OCI-LY7 (cell line): ENCODE measurements around the gene CTDSPL. TPM values are rescaled to one million over a fixed set of nuclear protein-coding genes. Genes with fewer than 3 reads are reported as not detected.

Experiments
- BruUV-seq: library from RNA; stranded (reverse); fragments of 400-500 nt; replicated peaks from 2 replicates; lab custom pipeline; 2021; lab: Mats Ljungman, UMichigan
- CTCF ChIA-PET: fragments of 300-600 bp; sonication (Branson Sonifier 250); formaldehyde crosslinking; loops from one replicate; lab custom pipeline; 2022; ENCODE audit warnings: antibody characterized with exemption; ENCODE audit not compliant: unreplicated experiment; lab: Charles Lee
- POLR2A ChIA-PET: fragments of 300-600 bp; sonication (Branson Sonifier 250); formaldehyde crosslinking; loops from one replicate; lab custom pipeline; 2022; ENCODE audit warnings: antibody characterized with exemption; lab: Charles Lee
- DNase-seq: peaks from one replicate; pipeline ENCODE4 v3.0.0-alpha.2; 2015; ENCODE audit warnings: low spot score
- H2AFZ ChIP-seq: fragments of 200-600 bp; sonication (generic), shearing (Covaris generic); 2 replicates; pipeline ENCODE4 v1.6.1; 2014; ENCODE audit warnings: mild to moderate bottlenecking, antibody characterized with exemption, low read length, moderate library complexity
- H3K27ac ChIP-seq: fragments of 200-600 bp; sonication (generic); 2 replicates; pipeline ENCODE4 v1.5.1; 2014; ENCODE audit warnings: mixed run types, low read depth, mild to moderate bottlenecking, moderate library complexity, low read length, inconsistent platforms; ENCODE audit not compliant: poor library complexity, severe bottlenecking
- H3K36me3 ChIP-seq: fragments of 200-600 bp; sonication (generic); 2 replicates; pipeline ENCODE4 v1.6.1; 2014; ENCODE audit warnings: mild to moderate bottlenecking, antibody characterized with exemption, low read length, moderate library complexity, mixed read lengths; ENCODE audit not compliant: insufficient read depth
- H3K4me1 ChIP-seq: fragments of 200-600 bp; sonication (generic); 2 replicates; pipeline ENCODE4 v1.5.1; 2014; ENCODE audit warnings: mild to moderate bottlenecking, low read length; ENCODE audit not compliant: insufficient read depth, poor library complexity, severe bottlenecking
- H3K4me2 ChIP-seq: fragments of 200-600 bp; sonication (generic); 2 replicates; pipeline ENCODE4 v1.6.1; 2014; ENCODE audit warnings: mild to moderate bottlenecking, low read length
- H3K4me3 ChIP-seq: fragments of 200-600 bp; sonication (generic); 2 replicates; pipeline ENCODE4 v1.5.1; 2014; ENCODE audit warnings: mild to moderate bottlenecking, low read depth, low read length; ENCODE audit not compliant: poor library complexity, severe bottlenecking
- H3K79me2 ChIP-seq: fragments of 200-600 bp; sonication (generic); 2 replicates; pipeline ENCODE4 v1.6.1; 2016; ENCODE audit warnings: low read depth, mild to moderate bottlenecking, low read length, moderate library complexity, mixed read lengths; ENCODE audit not compliant: insufficient read depth
- H3K9me2 ChIP-seq: fragments of 200-600 bp; sonication (generic); 2 replicates; pipeline ENCODE4 v1.6.1; 2016; ENCODE audit warnings: mild to moderate bottlenecking, low read length, mixed read lengths; ENCODE audit not compliant: insufficient read depth
- H3K9me3 ChIP-seq: fragments of 200-600 bp; sonication (generic); 2 replicates; pipeline ENCODE4 v1.6.1; 2014; ENCODE audit warnings: mild to moderate bottlenecking, mixed run types, low read length, mixed read lengths
- H4K20me1 ChIP-seq: fragments of 200-600 bp; sonication (generic); 2 replicates; pipeline ENCODE4 v1.6.1; 2014; ENCODE audit warnings: mild to moderate bottlenecking, antibody characterized with exemption, low read length, moderate library complexity, mixed read lengths; ENCODE audit not compliant: insufficient read depth
- EZH2phosphoT487 ChIP-seq: fragments of 200-600 bp; sonication (generic); IDR thresholded peaks from 2 replicates; pipeline ENCODE4 v1.6.1; 2018; ENCODE audit warnings: low read depth, borderline replicate concordance, mild to moderate bottlenecking, mixed run types, antibody characterized with exemption, low read length, moderate library complexity, mixed read lengths
- intact Hi-C: fragments of 100-400 bp; cut with micrococcal nuclease; formaldehyde crosslinking; loops from one replicate; pipeline ENCODE4 v1.10.0; 2022; ENCODE audit not compliant: unreplicated experiment
- total RNA-seq, 2 experiments: library from RNA; depleted of rRNA in 1 of 2; stranded (reverse); fragments of >200 nt in 1 of 2; shearing (Covaris generic) in 1 of 2; gene quantifications; 2 replicates each; pipeline ENCODE4 v1.2.3, GENCODE V29; 2014 to 2022
- TF ChIP-seq, protein P1 (sequence below): fragments of 200-600 bp; sonication (generic); conservative IDR thresholded peaks from 2 replicates; pipeline ENCODE4 v1.5.1; 2014; ENCODE audit warnings: mild to moderate bottlenecking, antibody characterized with exemption, low read length, moderate library complexity, mixed read lengths

Gene CTDSPL
- total RNA-seq, 2 experiments from 2014 or later, result 0.38 TPM; not detected in 1

GRCh38 chr3:37901721-37902120 lies 40.0 kb downstream of the CTDSPL start:
- CTCF ChIA-PET, result no interaction called here
- no peak overlapping the region for H2AFZ ChIP-seq
- intact Hi-C loops, result no loop called here
- DNase-seq, result no peak
- POLR2A ChIA-PET, result interaction anchor here (0.7 kb wide), 1 partner anchor 92 kb away, joined by 3 read pairs; no protein-coding TSS in a partner anchor
- no peak overlapping the region for H3K4me3 ChIP-seq
- no TSS peak for BruUV-seq
- H4K20me1 ChIP-seq, result no peaks in the 10 kb centered on the region
- peaks cover 39% of the 10 kb centered on the region for H3K4me1 ChIP-seq
- no peak overlapping the region for H3K4me2 ChIP-seq
- TF ChIP-seq, protein P1, sequence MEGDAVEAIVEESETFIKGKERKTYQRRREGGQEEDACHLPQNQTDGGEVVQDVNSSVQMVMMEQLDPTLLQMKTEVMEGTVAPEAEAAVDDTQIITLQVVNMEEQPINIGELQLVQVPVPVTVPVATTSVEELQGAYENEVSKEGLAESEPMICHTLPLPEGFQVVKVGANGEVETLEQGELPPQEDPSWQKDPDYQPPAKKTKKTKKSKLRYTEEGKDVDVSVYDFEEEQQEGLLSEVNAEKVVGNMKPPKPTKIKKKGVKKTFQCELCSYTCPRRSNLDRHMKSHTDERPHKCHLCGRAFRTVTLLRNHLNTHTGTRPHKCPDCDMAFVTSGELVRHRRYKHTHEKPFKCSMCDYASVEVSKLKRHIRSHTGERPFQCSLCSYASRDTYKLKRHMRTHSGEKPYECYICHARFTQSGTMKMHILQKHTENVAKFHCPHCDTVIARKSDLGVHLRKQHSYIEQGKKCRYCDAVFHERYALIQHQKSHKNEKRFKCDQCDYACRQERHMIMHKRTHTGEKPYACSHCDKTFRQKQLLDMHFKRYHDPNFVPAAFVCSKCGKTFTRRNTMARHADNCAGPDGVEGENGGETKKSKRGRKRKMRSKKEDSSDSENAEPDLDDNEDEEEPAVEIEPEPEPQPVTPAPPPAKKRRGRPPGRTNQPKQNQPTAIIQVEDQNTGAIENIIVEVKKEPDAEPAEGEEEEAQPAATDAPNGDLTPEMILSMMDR, result no peak
- no peak overlapping the region for H3K27ac ChIP-seq
- H3K36me3 ChIP-seq, result no peaks in the 10 kb centered on the region
- H3K79me2 ChIP-seq, result no peaks in the 10 kb centered on the region
- no peaks in the 10 kb centered on the region for H3K9me2 ChIP-seq
- H3K9me3 ChIP-seq, result no peaks in the 10 kb centered on the region

GRCh38 chr3:37902674-37903073 lies 41.0 kb downstream of the CTDSPL start:
- Histone ChIP-seq H2AFZ (no peak overlapping the region), H4K20me1 (no peaks in the 10 kb centered on the region), H3K27ac (no peak overlapping the region), H3K4me1 (peaks cover 44% of the 10 kb centered on the region), H3K9me2 (no peaks in the 10 kb centered on the region), H3K9me3 (no peaks in the 10 kb centered on the region), H3K36me3 (no peaks in the 10 kb centered on the region), H3K79me2 (no peaks in the 10 kb centered on the region), H3K4me2 (no peak overlapping the region), H3K4me3 (no peak overlapping the region)
- no peak for DNase-seq
- BruUV-seq, result no TSS peak
- ChIA-PET CTCF (no interaction called here), POLR2A (no interaction called here)
- intact Hi-C loops, result no loop called here
- no peak for TF ChIP-seq EZH2phosphoT487
- TF ChIP-seq, protein P1, result 0 out of 2 replicates have a peak, but pooled peaks have one; percentile 30

DNA sequence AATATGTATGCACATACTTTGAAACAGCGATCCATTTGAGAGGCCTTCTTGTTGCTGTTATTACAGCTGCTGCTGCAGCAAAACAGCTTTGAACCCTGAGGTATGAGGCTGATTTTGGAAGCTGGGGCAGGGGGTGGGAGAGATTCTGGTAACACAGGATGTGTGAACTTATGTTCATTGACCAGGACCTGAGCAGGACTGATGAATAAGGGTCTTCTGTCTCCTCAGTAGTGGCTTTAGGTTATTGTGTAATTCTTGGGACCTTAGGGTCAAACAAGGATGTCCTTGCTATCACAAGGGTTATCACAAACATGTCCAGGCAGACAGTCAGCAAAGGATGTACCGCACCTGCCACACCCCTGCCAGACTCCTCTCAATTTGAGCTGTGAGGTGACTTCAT lies 41.6 kb downstream of the CTDSPL start:
- no TSS peak for BruUV-seq
- no peak for DNase-seq

More for the DNA sequence above, 41.6 kb downstream of the CTDSPL start:
- H3K4me2 ChIP-seq, result no peak overlapping the region
- H4K20me1 ChIP-seq, result no peaks in the 10 kb centered on the region
- TF ChIP-seq EZH2phosphoT487, result no peak
- TF ChIP-seq, protein P1, result no peak
- no peaks in the 10 kb centered on the region for H3K79me2 ChIP-seq
- no peaks in the 10 kb centered on the region for H3K36me3 ChIP-seq
- H3K4me1 ChIP-seq, result peaks cover 43% of the 10 kb centered on the region
- intact Hi-C loops, result no loop called here
- H2AFZ ChIP-seq, result no peak overlapping the region
- H3K9me3 ChIP-seq, result no peaks in the 10 kb centered on the region
- ChIA-PET CTCF (no interaction called here), POLR2A (no interaction called here)
- H3K9me2 ChIP-seq, result no peaks in the 10 kb centered on the region
- H3K27ac ChIP-seq, result no peak overlapping the region
- H3K4me3 ChIP-seq, result no peak overlapping the region
